Effector CD4-positive, alpha-beta T cell (primary cell): ENCODE results near the gene MFNG.

ENCODE experiments used
- DNase-seq: peaks from one replicate; pipeline ENCODE4 v3.0.0-alpha.2; 2020

MFNG gene

DNA sequence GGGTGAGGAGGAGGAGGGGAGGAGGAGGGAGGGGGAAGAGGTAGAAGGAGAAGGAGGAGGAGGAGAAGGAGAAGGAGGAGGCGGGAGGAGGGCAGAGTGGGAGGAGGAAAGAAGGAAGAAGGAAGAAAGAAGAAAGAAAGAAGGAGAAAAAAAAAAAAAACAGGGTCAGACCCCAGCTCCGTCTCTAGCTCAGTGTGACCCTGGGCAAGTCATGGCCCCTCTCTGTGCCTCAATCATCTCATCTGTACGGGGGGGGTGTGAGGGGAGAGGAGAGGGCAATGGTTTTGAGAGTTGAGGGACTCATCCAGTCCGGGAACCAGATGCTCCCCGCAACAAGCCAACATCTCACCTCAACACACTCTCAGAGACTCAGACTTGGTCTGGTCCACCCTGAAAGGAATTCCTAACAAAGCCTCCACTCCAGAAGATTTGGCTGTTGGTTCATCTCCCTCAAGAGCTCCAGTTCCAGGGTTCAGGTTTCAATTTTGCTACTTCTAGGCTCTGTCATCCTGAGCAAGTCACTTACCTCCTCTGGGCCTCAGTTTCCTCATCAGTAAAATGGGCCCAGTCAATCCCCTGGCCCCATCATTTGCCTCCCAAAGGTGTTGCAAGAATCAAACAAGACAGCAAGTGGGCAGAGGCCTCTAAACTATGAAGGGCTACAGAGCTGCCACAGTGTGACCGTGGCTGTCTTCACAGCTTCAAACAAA lies 25.4 kb upstream of the MFNG start:
- no peak for DNase-seq

DNA sequence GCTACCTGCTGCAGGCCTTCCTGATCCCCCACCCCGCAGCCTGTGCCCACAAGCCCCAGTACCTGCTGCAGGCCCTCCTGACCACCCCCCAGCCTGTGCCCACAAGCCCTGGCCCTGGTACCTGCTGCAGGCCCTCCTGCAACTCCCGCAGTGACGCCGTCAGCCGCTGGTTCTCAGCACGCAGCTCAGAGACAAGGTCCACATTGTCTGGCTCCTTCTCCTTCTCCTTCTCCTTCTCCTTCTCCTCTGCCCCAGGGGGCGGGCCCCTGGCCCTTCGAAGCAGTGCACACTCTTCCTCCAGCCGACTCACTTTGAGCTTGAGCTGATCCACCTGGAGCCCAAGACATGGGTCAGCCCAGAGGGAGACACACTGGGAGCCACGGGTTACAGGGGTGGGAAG lies 23.9 kb upstream of the MFNG start:
- no peak for DNase-seq

DNA sequence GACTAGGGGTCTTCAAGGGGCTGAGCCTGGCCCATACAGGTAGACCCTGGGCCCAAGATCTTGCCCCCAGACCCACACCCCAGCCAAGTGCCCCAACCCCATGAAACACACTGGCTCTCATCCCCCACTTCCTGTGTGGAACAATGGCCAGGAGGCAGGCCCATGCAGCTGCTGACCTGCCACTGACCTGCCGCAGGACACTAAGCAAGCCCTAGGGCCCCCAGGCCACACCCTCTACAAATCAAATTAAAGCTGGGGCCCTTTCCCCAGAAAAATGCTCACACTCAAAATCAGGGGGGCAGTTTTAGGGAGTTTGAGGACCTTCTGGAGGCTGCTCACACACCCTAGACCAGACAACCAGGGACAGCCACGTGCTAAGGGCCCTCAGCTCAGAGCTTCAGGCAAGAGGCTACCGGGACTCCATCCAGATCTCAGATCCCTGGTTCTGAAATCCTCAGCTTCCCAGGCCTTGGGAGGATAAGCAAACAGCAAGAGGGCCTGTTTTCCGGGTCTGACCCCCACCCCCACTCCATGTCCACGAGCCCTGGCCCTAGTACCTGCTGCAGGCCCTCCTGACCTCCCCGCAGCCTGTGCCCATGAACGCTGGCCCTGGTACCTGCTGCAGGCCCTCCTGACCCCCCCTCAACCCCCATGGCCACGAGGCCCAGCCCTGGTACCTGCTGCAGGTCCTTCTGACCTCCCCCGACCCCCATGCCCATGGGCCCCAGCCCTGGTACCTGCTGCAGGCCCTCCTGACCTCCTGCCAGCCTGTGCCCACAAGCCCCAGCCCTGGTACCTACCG lies 23.1 kb upstream of the MFNG start:
- DNase-seq = no peak

DNA sequence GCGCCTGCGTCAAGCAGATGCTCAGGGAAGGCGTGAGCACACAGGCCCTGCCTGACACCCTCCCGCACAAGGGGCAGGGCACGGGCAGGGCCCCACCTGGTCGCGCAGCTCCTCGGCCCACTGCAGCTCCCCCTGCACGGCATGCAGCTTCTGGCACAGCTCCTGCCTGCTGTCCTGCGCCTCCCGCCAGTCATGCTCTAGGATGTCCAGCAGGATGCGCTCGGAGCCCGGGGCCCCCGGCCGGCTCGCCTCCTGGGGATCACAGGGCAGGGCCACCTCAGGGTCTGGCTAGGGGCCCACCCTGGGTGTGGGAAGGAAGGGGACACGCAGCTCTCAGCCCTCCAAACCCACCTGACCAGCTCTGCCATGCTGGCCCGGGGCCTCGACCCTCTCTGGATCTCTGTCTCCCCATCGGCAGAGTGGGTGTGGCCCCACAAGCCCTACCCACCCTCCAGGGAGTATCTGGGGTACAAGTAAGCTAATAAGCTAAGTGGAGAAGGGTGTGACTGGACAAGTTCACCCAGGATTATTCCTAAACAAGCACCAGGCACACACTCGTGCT lies 22.3 kb upstream of the MFNG start:
- no peak for DNase-seq

DNA sequence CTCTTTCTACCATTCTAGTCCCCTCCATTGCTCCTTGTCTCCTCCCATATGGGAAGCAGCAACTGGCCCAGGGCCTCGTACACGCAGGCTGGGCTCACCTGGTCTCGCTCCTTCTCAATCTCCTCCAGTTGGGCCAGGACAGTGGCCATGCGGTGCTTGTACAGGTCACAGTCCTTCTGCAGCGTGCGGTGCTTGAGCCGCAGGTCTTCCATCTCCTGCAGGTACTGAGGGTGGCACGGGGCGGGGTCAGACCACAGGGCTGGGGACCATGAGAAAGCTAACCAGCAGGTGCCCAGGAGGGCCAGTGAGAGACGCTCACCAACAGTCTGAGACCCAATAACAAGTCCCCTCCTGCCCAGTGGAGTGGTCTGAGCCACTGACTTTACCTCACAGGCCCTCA lies 21.5 kb upstream of the MFNG start:
- DNase-seq = no peak

DNA sequence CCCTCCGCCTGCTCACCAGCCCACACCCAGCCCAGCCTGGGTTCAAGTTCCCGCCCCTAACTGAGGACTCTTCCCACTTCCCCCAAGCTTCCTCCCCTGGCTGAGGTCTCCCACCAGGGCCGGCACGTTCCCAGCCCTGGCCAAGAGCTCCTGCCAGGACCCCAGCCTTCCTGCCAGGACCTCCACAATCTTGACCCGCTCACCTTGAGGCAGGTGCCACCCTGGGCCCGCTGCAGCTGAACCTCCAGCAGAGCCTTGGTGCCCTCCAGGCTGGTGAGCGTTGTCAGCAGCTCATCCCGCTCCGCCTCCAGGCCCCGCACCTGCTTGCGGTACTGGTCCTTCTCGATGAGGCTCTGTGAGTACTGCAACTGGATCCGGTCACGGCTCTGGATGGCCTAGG lies 19.8 kb upstream of the MFNG start:
- DNase-seq = no peak

DNA sequence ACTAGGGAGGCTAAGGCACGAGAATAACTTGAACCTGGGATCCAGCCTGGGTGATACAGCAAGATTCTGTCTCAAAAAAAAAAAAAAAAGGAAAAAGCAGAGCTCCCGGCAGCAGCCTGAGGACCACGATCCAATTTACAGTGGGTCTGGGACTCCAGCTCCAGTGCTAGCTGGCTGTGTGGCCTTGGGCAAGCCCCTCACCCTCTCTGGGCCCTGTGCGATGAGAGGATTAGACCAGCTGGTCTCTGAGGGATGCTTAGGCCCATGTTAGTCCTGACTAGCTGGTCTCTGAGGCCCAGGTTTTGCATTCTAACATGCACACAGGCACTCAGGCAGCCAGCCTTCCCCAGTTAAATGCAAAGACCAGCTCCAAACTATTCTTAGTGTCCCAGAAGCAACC lies 19.4 kb upstream of the MFNG start:
- no peak for DNase-seq

DNA sequence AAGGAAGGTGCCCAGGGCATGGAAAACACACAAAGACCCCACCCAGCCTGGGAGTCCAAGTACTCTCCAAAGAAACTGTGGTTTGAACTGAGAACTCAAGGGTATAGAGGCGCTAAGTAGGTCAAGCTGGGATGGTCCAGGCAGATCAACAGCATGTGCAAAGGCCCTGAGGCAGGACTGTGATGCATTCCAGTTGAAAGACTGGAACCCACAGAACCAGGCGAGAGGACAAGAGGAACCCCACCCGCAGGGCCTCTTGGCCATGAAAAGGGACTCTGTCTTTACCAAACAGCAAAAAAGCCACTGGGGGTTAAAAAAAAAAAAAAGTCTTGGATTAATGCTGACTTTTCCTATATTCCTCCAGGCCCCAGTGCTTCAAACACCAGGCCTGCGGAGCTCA lies 18.8 kb upstream of the MFNG start:
- DNase-seq = no peak

DNA sequence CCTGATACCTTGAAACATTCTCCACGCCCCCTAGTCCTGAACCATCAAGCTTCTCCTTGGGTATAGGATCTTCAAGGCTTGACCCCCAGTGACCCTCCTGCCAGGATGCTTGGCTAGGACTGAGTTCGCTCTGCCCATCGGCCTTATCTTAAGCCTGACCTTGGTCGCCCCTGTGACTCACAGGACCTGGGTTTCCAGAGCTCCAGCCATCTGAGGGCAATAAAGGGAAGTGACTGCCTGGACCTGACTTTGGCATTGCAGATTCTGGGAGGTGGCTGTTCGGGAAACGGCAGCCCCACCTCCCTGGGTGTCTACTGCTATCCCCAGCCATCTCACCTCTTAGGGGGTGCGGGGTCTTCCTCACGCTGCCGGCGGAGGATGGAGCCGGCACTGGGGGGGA lies 17.7 kb upstream of the MFNG start:
- DNase-seq = no peak

DNA sequence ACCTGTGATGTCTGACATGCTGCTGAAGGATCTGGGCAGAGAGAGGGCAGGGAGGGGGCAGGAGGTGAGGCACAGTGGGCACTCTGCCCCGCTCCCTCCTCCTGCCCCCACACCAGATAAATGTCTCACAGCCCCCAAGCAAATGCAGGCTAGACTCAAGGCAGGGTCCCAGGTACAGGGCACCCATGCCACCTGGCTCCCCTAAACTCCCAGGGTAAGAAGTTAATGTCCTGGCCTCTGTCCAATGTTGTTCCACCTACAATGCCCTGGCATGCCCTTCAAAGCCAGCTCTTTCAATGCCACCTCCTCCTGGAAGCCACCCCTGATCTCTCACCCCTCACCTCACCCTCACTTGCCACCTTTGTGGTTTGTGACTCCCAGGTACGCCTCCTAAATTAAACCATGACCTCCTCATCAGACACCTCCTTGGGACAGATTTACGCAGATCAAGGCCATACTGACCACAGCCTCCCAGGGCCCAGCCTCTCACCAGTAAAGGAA lies 17.0 kb upstream of the MFNG start:
- no peak for DNase-seq

DNA sequence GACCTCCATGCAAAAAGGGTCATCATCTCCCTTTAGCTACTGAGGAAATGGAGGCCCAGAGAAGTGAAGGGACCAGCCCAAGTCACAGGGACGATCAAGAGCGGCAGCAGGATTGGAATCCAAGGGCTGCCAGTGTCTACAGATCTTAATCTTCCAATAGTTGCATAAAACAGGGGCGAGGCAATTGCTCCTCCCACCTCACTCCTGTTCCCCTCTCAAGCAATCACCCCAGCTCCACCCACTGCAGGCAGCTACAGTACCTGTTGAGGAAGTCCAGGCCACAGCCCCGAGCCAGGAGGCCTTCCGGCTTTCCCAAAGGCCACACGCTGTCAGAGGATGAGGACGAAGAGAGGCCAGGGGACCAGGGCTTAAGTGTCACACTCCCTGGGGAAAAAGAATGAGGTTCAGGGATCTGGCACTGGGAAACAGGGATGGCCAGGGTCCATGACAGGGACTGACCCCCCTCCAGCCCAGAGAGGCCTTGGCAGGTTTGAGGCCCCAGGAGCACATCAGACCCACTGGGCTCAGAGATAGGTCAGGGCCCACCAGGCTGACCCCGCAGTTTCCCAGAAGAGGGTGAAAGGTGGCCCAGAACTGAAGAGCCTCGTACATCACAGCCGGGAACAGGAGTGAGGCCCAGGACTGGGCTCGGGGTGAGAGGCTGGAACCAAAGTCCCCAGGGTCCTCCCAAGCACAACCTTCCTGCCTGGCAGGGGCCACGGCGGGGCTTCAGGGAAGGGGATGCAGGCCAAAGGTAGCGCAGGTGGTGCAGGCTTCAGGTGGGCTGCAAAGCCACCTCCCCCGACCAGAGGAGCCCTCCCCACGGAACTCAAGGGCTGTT lies 16.4 kb upstream of the MFNG start:
- DNase-seq = no peak

DNA sequence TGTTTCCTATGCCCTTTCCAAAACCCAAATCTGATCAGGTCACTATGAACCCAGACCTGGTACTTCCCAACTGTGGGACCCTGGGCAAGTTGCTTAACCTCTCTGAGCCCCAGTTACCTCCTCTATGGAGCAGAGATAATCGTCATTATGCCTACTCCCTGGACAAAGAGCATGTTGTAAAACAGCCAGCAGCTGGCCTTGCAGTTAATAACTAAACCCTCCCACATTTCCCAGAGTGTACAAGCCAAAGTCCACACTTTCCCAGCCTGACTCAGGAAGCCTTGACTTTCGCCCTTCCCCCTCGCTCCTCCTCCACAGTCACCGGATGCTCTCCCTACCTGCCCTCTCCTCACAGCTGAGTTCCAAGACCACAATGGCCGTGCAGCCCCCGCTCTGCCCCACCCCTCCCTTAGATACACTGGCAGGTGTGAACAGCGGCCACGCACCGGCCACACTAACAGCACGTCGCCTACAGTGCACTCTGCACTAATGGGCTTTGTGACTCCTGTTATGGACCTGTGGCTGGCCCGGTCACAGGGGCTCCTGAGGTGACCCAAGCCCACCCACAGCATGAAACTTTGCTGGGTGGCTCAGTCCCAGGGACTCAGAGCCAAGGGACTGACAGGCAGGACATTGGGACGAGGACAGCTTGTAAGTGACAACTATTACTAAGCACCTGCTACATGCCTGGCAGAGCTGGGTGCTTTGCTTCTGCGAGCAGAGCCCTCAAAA lies 15.6 kb upstream of the MFNG start:
- DNase-seq = no peak

DNA sequence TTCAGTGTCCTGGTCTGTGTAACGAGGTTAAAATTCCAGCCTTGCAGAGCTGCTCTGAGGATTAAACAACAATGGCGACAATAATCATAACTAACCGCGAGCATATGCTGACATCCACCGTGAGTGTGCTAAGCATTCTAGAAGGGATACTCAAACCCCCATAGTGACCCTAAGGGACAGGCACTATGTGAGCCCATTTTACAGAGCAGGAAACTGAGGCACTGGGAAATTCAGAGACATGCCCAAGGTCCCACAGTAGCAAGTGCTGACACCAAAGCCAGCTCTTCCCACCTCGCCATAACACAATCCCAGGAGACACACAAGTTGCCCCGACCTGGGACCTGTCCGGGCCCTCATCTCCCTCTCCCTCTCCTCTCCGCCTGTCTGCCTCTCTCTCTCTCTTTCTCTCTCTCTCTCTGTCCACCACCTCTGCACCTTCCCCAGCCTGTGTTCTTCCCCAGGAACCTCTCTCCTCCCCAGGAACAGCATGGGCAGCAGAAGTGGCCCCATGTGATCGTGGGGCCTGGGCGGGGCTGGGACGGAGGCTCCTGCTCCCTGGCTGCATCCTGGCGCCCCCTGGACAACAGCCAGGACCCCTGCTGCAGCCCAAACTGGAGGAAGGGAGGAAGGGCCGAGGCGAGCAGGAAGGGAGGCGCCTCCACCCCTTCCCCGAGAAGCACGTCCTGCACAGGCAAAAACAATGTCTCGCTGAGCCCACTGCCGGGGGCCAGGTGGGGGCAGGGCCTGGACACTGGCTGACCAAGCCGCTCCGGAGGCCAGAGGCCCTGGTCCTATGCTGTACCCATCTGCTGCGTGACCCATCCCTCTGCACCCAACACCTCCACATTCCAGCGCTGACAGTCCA lies 14.8 kb upstream of the MFNG start:
- DNase-seq = no peak

DNA sequence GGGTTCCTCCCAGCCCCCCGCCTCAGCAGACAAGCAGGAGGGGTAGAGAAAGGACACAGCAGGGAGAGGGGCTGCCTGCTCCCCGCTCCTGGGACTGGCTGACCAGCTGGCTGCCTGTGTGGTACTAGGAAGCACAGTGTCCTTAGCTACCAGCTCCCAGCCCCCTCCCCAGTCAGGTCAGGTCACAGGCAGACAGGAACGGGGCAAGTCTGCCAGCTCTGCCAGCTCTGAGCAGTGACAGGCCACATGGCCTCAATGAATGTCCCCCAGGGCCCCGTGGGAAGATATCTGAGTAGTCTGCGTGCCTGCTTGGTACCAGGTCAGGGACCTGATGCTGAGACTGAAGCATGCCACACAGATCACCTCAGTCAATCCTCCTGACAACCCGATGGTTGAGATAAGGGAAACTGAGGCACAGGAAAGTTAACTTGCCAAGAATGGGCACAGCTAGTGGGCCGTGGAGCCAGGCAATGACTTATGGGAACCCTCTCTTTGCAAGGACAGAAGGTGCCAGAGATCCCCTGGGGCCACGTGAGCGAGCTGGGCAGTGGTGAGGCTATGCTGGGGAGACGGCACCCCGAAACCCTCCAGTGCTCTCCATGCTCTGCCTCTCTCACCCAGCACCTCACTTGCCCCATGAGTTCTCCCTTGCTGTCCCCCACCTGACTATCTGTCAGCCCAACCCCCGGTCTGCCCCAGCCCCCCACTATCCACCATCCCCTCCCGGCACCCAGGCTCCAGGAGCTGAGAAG lies 13.8 kb upstream of the MFNG start:
- no peak for DNase-seq

DNA sequence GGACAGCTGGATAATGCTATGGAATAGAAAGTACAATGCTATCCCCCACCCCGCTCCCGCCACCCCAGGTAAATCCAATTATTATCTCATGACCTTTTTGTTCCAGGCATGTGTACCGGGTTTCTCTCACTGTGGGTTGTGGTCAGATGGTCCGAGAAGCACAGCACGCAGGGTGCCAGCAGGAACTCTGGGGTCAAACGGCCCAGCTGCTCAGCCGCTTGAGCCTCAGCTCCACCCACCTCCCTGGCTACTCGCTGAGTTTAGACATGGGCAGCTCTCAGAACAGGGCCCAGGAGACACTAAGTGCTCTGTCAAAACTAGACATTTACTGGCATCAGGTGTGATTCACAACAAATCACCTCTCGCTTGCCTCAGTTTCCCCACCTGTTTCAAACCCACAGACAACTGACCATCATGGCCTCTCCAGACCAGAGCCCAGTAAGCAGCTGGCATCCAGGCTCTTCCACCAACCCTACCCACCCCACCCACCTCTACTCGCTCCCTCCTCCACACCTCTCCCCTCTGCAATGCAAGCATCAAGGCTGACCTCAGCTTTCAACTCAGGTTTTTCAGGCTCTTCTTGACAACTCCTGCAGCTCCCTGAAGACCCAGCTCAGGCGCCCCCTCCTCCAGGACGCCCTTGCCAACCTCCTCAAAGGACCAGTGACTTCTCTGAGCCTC lies 13.0 kb upstream of the MFNG start:
- DNase-seq = no peak

DNA sequence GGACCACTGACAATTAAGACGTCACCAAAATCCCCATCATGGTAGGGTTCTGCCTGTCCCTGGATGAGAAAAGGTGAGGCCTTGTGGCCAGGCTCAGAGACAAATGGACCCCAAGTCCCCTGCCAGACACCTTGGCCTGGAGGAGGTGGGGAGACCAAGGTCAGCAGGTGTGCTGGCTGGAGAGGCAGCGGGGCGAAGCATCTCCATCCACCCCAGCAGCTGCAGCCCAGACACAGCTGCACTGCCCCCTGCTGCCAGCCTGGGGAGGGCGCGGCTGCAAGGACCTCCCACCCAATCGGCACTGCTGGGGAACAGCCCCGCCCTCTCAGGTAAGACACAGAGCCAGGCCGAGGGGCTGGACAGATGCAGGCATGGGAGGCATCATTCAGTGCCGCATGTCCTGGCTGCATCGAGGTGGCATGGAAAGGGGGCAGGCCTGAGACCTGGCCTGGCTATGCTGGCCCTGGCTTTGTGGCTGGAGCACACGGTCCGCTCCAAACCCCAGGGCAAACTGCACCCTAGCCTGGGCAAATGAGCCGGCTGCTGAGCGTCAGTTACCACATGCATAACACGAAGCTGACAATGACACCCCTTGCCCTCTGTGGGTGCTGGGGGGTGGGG lies 12.2 kb upstream of the MFNG start:
- DNase-seq = peak; percentile 61

DNA sequence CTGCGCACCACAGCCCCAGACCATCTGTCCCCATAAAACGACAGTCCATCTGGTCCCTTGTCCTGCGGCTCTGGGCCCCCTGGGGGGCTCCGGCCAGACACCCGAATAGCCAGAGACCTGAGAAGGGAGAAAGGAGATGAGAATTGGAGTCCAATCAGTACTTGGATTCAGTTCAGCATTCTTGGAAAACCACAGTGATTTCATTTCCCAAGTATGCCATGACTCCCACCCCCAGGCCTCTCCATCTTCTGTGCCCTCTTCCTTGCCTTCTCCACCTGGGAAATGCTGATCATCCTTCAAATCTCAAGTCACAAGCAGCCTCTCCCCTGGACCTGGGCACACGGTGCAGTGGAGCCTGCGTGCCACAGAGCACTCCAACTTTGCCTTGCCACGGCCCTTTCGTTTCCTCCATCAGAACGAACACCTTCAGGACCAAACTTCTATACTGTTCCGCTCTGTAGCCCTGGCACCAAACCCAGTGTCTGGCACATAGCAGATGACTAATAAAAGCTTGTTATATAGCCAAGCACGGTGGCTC lies 10.9 kb upstream of the MFNG start:
- no peak for DNase-seq

DNA sequence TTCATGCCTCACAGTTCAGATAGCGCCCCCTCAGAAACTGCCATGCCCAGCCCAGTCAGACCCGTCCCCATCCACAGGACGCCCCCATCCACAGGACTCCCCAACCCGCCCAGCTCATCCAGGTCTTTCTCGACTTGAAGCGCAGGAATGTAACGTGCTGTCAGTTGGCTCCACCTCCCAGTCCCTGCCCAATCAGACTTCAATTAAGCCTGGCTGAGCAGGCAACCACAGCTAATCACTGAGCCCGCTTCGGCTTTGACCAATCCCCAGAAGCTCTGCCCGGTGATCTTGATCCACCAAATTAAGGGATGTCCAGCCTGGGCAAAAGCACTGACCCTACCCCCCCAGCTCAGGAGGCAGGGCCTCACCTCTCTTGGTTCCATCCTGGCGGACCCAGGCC lies 10.5 kb upstream of the MFNG start:
- DNase-seq = no peak

DNA sequence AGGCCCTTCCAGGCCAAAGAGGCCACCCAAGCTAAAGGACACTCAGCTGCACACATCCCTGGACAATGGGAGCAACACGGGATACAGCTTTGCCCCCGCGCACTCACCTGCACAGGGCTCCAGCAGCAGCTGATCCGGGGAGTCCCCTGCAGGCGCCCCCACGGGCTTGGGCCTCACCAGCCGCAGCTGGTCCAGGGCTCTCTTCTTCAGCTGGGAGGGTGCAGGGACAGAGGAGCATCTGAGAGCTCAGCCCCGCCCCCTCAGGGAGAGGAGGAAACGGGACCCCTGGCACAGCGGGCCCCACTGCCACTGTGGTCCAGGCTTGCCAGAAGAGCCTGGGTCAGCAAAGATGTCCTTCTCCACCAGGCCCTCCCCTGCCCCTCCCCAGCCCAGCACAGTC lies 7.8 kb upstream of the MFNG start:
- DNase-seq = no peak
